HG03378 (cell line): ENCODE results near the gene S100A10.

Experiments
- ATAC-seq: cut with Tn5 transposase; IDR thresholded peaks from one replicate; pipeline ENCODE4 v1.9.1; 2021; ENCODE audit warnings: mild to moderate bottlenecking, moderate library complexity; ENCODE audit not compliant: unreplicated experiment

S100A10 gene

GRCh38 chr1:152013664-152014237, 20.1 kb upstream of the S100A10 start:
- no peak for ATAC-seq

GRCh38 chr1:152009691-152010090, 16.0 kb upstream of the S100A10 start:
- ATAC-seq = no peak

GRCh38 chr1:152007047-152007446, 13.4 kb upstream of the S100A10 start:
- no peak for ATAC-seq

GRCh38 chr1:152005360-152005912, 11.8 kb upstream of the S100A10 start:
- ATAC-seq = no peak

GRCh38 chr1:152003846-152004442, 10.3 kb upstream of the S100A10 start:
- ATAC-seq = no peak

GRCh38 chr1:152002960-152003359, 9.3 kb upstream of the S100A10 start:
- no peak for ATAC-seq

GRCh38 chr1:152001631-152002584, 8.2 kb upstream of the S100A10 start:
- ATAC-seq = no peak

- ATAC-seq = no peak
Measured at GRCh38 chr1:152000964-152001630, 7.4 kb upstream of the S100A10 start.

- ATAC-seq = no peak
Measured at GRCh38 chr1:151998611-151999362, 5.1 kb upstream of the S100A10 start.

GRCh38 chr1:151997284-151997570, 3.6 kb upstream of the S100A10 start:
- ATAC-seq = no peak

GRCh38 chr1:151995774-151996173, 2.1 kb upstream of the S100A10 start:
- ATAC-seq = no peak

- ATAC-seq = no peak
Measured at GRCh38 chr1:151994956-151995355, 1.3 kb upstream of the S100A10 start.

- no peak for ATAC-seq
Measured at GRCh38 chr1:151993084-151993733, 450 bp downstream of the S100A10 start.

GRCh38 chr1:151992303-151993083, 1.2 kb downstream of the S100A10 start:
- no peak for ATAC-seq

GRCh38 chr1:151991663-151992302, 1.9 kb downstream of the S100A10 start:
- no peak for ATAC-seq

- no peak for ATAC-seq
Measured at GRCh38 chr1:151990856-151991198, 2.8 kb downstream of the S100A10 start.

GRCh38 chr1:151990058-151990855, 3.4 kb downstream of the S100A10 start:
- no peak for ATAC-seq

GRCh38 chr1:151989211-151989862, 4.3 kb downstream of the S100A10 start:
- ATAC-seq = no peak
